GM23338 (cell line): ENCODE measurements around the gene TXNRD3. TPM values are rescaled to one million over a fixed set of nuclear protein-coding genes. Genes with fewer than 3 reads are reported as not detected.

Experiments used
- CTCF ChIP-seq, 2 experiments: fragments of 200-600 bp in 1 of 2; sonication (generic) in 1 of 2; conservative IDR thresholded peaks; 2 replicates each; pipeline versions ENCODE4 v1.5.1 to v1.6.1; 2016 to 2017; ENCODE audit warnings: antibody characterized with exemption in 2 of 2, low read depth in 2 of 2, mild to moderate bottlenecking in 2 of 2, moderate library complexity in 1 of 2
- ETS1 ChIP-seq: IDR thresholded peaks from 2 replicates; pipeline ENCODE4 v1.6.1; 2016; ENCODE audit warnings: antibody characterized with exemption
- EZH2 ChIP-seq: fragments of 200-600 bp; sonication (generic); IDR thresholded peaks from one replicate; pipeline ENCODE4 v1.8.0; 2017; ENCODE audit warnings: antibody characterized with exemption, mild to moderate bottlenecking, low read depth; ENCODE audit not compliant: unreplicated experiment
- EZH2phosphoT487 ChIP-seq: fragments of 200-600 bp; sonication (generic); IDR thresholded peaks from one replicate; pipeline ENCODE4 v1.8.1; 2018; ENCODE audit warnings: antibody characterized with exemption; ENCODE audit not compliant: unreplicated experiment
- NANOG ChIP-seq: IDR thresholded peaks from 2 replicates; pipeline ENCODE4 v1.6.1; 2016; ENCODE audit warnings: antibody characterized with exemption, borderline replicate concordance
- ZNF114 ChIP-seq: fragments of 250-450 bp; sonication (Bioruptor Pico); IDR thresholded peaks from 2 replicates; pipeline ENCODE4 v1.5.0; 2020; ENCODE audit warnings: mild to moderate bottlenecking, moderate library complexity
- polyA plus RNA-seq: library from polyadenylated mRNA; unstranded; fragments of >200 nt; fragmentation: Nextera tagmentation; extraction: Ambion mirVana; gene quantifications from 2 replicates; pipeline ENCODE4 v1.2.1, GENCODE V29; 2016
- total RNA-seq: library from RNA; depleted of rRNA; stranded (reverse); fragments of >200 nt; shearing (Covaris generic); gene quantifications from 2 replicates; pipeline ENCODE4 v1.2.3, GENCODE V29; 2014
- TF ChIP-seq, protein P1 (sequence below): fragments of 250-450 bp; sonication (Bioruptor Pico); IDR thresholded peaks from 2 replicates; pipeline ENCODE4 v1.5.0; 2020; ENCODE audit warnings: mild to moderate bottlenecking, moderate library complexity

Gene TXNRD3
- total and polyA plus RNA-seq, 2 experiments from 2014 or later = 3.0 to 4.1 TPM

- TF ChIP-seq, protein P1, sequence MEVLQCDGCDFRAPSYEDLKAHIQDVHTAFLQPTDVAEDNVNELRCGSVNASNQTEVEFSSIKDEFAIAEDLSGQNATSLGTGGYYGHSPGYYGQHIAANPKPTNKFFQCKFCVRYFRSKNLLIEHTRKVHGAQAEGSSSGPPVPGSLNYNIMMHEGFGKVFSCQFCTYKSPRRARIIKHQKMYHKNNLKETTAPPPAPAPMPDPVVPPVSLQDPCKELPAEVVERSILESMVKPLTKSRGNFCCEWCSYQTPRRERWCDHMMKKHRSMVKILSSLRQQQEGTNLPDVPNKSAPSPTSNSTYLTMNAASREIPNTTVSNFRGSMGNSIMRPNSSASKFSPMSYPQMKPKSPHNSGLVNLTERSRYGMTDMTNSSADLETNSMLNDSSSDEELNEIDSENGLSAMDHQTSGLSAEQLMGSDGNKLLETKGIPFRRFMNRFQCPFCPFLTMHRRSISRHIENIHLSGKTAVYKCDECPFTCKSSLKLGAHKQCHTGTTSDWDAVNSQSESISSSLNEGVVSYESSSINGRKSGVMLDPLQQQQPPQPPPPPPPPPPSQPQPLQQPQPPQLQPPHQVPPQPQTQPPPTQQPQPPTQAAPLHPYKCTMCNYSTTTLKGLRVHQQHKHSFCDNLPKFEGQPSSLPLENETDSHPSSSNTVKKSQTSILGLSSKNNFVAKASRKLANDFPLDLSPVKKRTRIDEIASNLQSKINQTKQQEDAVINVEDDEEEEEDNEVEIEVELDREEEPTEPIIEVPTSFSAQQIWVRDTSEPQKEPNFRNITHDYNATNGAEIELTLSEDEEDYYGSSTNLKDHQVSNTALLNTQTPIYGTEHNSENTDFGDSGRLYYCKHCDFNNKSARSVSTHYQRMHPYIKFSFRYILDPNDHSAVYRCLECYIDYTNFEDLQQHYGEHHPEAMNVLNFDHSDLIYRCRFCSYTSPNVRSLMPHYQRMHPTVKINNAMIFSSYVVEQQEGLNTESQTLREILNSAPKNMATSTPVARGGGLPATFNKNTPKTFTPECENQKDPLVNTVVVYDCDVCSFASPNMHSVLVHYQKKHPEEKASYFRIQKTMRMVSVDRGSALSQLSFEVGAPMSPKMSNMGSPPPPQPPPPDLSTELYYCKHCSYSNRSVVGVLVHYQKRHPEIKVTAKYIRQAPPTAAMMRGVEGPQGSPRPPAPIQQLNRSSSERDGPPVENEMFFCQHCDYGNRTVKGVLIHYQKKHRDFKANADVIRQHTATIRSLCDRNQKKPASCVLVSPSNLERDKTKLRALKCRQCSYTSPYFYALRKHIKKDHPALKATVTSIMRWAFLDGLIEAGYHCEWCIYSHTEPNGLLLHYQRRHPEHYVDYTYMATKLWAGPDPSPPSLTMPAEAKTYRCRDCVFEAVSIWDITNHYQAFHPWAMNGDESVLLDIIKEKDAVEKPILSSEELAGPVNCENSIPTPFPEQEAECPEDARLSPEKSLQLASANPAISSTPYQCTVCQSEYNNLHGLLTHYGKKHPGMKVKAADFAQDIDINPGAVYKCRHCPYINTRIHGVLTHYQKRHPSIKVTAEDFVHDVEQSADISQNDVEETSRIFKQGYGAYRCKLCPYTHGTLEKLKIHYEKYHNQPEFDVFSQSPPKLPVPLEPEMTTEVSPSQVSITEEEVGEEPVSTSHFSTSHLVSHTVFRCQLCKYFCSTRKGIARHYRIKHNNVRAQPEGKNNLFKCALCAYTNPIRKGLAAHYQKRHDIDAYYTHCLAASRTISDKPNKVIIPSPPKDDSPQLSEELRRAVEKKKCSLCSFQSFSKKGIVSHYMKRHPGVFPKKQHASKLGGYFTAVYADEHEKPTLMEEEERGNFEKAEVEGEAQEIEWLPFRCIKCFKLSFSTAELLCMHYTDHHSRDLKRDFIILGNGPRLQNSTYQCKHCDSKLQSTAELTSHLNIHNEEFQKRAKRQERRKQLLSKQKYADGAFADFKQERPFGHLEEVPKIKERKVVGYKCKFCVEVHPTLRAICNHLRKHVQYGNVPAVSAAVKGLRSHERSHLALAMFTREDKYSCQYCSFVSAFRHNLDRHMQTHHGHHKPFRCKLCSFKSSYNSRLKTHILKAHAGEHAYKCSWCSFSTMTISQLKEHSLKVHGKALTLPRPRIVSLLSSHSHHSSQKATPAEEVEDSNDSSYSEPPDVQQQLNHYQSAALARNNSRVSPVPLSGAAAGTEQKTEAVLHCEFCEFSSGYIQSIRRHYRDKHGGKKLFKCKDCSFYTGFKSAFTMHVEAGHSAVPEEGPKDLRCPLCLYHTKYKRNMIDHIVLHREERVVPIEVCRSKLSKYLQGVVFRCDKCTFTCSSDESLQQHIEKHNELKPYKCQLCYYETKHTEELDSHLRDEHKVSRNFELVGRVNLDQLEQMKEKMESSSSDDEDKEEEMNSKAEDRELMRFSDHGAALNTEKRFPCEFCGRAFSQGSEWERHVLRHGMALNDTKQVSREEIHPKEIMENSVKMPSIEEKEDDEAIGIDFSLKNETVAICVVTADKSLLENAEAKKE (CRISPR knock-in tag) = no peak
- TF ChIP-seq ETS1 (no peak), EZH2phosphoT487 (no peak), ZNF114 (CRISPR knock-in tag) (no peak), NANOG (no peak), EZH2 (no peak), CTCF (conservative IDR thresholded peaks at IDR 0.05; ENCODE audit: low read depth in 2 of 2) (no peak)
Observed at GRCh38 chr3:126562737-126563276, 92.1 kb downstream of the TXNRD3 start (continued).
